ENCODE data around the gene FAM98C. TPM values are rescaled to one million over a fixed set of nuclear protein-coding genes. Genes with fewer than 3 reads are reported as not detected.

FAM98C gene
- total and polyA plus RNA-seq, 2 donors (not counting 1 experiment from before 2014, with no cell fraction given) = 44.1 to 73.5 TPM

- Histone ChIP-seq H3K9me3 (ENCODE audit: control extremely low read depth in 1 of 3, control insufficient read depth in 2 of 3, insufficient read depth in 1 of 3, low read length in 2 of 3) (peaks cover 0 to 8% (median 0%) of the 10 kb centered on the region in 3 donors), H2AFZ (ENCODE audit: insufficient read depth, low read depth, low read length, poor library complexity, severe bottlenecking) (peak overlapping the region; percentile 87), H3K27me3 (replicated peaks in 1 of 4; ENCODE audit: control extremely low read depth in 1 of 4, control insufficient read depth in 3 of 4, insufficient read depth in 4 of 4, low read length in 3 of 4) (peaks cover 0 to 24% (median 2%) of the 10 kb centered on the region in 4 experiments), H3K79me2 (ENCODE audit: control insufficient read depth, insufficient read depth, low read length) (no peaks in the 10 kb centered on the region), H3K4me1 (ENCODE audit: control insufficient read depth in 2 of 2, insufficient read depth in 2 of 2, low read length in 2 of 2) (peaks cover 9 to 20% of the 10 kb centered on the region in 2 donors), H3K9ac (ENCODE audit: low read length) (peak overlapping the region; percentile 73), H3K36me3 (replicated peaks in 1 of 2; ENCODE audit: control extremely low read depth in 1 of 2, control insufficient read depth in 1 of 2, extremely low read depth in 1 of 2, insufficient read depth in 2 of 2, low read length in 1 of 2) (no peaks in the 10 kb centered on the region), H3K4me2 (replicated peaks; ENCODE audit: low read depth, low read length, poor library complexity, severe bottlenecking) (peak overlapping the region; percentile 99), H4K20me1 (ENCODE audit: control insufficient read depth, insufficient read depth, low read length, poor library complexity, severe bottlenecking) (no peaks in the 10 kb centered on the region), H3K4me3 (ENCODE audit: control extremely low read depth in 1 of 5, extremely low read depth in 1 of 5, insufficient read depth in 1 of 5, low read depth in 2 of 5, low read length in 4 of 5) (peak overlapping the region; percentile 9 to 76 (median 62)), H3K27ac (ENCODE audit: low read length in 2 of 2) (no peak overlapping the region)
- DNase-seq (no peak), ATAC-seq (ENCODE audit: low read depth) (no peak)
- TF ChIP-seq EZH2 (IDR thresholded peaks at IDR 0.05; ENCODE audit: borderline replicate concordance, insufficient read depth, low read depth, low read length, poor library complexity, severe bottlenecking) (no peak), CTCF (IDR thresholded peaks at IDR 0.05) (no peak)
- Mint-ChIP-seq H3K9me3 (ENCODE audit: insufficient read depth) (no peaks in the 10 kb centered on the region), H3K27me3 (peaks cover 10% of the 10 kb centered on the region), H3K27ac (peak overlapping the region; percentile 15), H3K4me3 (peak overlapping the region; percentile 91), H3K4me1 (peaks cover 17% of the 10 kb centered on the region)
- WGBS (ENCODE audit: insufficient coverage) = 16% methylated on average over 23 of the region's 23 CpGs
- ChIA-PET CTCF (no interaction called here), POLR2A (interaction anchor here (0.6 to 1.3 kb wide), 3 partner anchors 27 to 428 kb away, joined by 3 to 4 read pairs (median 3); partner anchors contain the start of genes GGN and SPRED3)
- intact Hi-C loops (cut with micrococcal nuclease) = loop anchor here (1.0 kb wide), 1 partner anchor 13 kb away; the partner anchor contains the start of gene PSMD8
Observed at GRCh38 chr19:38360839-38361631, 41.9 kb upstream of the FAM98C start.

Data from B cell (primary cell).